Esophagus muscularis mucosa (tissue), 4 donors: ENCODE measurements around the gene XRRA1.

Source experiments
- CTCF ChIP-seq, 3 experiments: fragments of 200-600 bp in 2 of 3; fragments of 450-650 bp in 1 of 3; sonication (generic) in 2 of 3; IDR thresholded peaks; one replicate each; pipeline ENCODE4 v1.5.1; 2017 to 2019; ENCODE audit warnings: antibody characterized with exemption in 3 of 3, mild to moderate bottlenecking in 2 of 3, moderate library complexity in 1 of 3
- EP300 ChIP-seq: sonication (generic); formaldehyde crosslinking; IDR thresholded peaks from one replicate; pipeline ENCODE4 v1.6.1; 2017; ENCODE audit warnings: antibody characterized with exemption
- POLR2A ChIP-seq: fragments of 450-650 bp; IDR thresholded peaks from one replicate; pipeline ENCODE4 v1.6.1; 2017; ENCODE audit warnings: antibody characterized with exemption, moderate library complexity, mild to moderate bottlenecking, low read depth
- POLR2AphosphoS5 ChIP-seq, 2 donors: sonication (generic); formaldehyde crosslinking; IDR thresholded peaks; one replicate each; pipeline ENCODE4 v1.6.1; 2017; ENCODE audit warnings: antibody characterized with exemption in 2 of 2

- no peak for TF ChIP-seq CTCF (IDR thresholded peaks at IDR 0.05)
- TF ChIP-seq POLR2A: no peak
- no peak for TF ChIP-seq EP300
- TF ChIP-seq POLR2AphosphoS5 (IDR thresholded peaks at IDR 0.05): no peak
These were observed 109.4 kb downstream of the XRRA1 start for GRCh38 chr11:74839446-74839845.
